H1 (cell line): ENCODE data around the gene FARP2. TPM values are rescaled to one million over a fixed set of nuclear protein-coding genes. Genes with fewer than 3 reads are reported as not detected.

Source experiments
- ATF2 ChIP-seq: IDR thresholded peaks from 2 replicates; pipeline ENCODE4 v1.6.1; 2012; ENCODE audit warnings: low read length, inconsistent platforms
- EGR1 ChIP-seq: IDR thresholded peaks from 2 replicates; pipeline ENCODE4 v1.6.1; 2011; ENCODE audit warnings: low read depth, low read length, borderline replicate concordance
- GABPA ChIP-seq: IDR thresholded peaks from 2 replicates; pipeline ENCODE4 v1.6.1; 2011; ENCODE audit warnings: mild to moderate bottlenecking, low read length, moderate library complexity, borderline replicate concordance; ENCODE audit not compliant: insufficient read depth
- KDM4A ChIP-seq: IDR thresholded peaks from one replicate; pipeline ENCODE4 v1.7.1; 2012; ENCODE audit warnings: low read depth, mild to moderate bottlenecking, moderate library complexity, low read length, inconsistent platforms; ENCODE audit not compliant: severe bottlenecking
- PHF8 ChIP-seq: fragments of 200-600 bp; sonication (generic); conservative IDR thresholded peaks from 2 replicates; pipeline ENCODE4 v1.7.1; 2012; ENCODE audit warnings: low read depth, mild to moderate bottlenecking, inconsistent platforms, low read length, moderate library complexity
- POLR2A ChIP-seq, 2 experiments: IDR thresholded peaks; 1 replicate in 1 of 2; 2 replicates in 1 of 2; pipeline ENCODE4 v1.6.1; 2011; ENCODE audit warnings: low read depth in 2 of 2, low read length in 2 of 2, mild to moderate bottlenecking in 2 of 2; ENCODE audit errors: control extremely low read depth in 1 of 2
- POLR2AphosphoS5 ChIP-seq: IDR thresholded peaks from 2 replicates; pipeline ENCODE4 v1.6.1; 2011; ENCODE audit warnings: low read depth, low read length
- POU5F1 ChIP-seq: IDR thresholded peaks from 2 replicates; pipeline ENCODE4 v1.6.1; 2011; ENCODE audit warnings: low read depth, mild to moderate bottlenecking, low read length, moderate library complexity
- RNF2 ChIP-seq: fragments of 200-900, 300-1000 bp; sonication (generic); IDR thresholded peaks from 2 replicates; pipeline ENCODE4 v1.7.1; 2016; ENCODE audit warnings: borderline replicate concordance, low read depth, mild to moderate bottlenecking, antibody characterized with exemption, low read length; ENCODE audit not compliant: poor library complexity, severe bottlenecking; ENCODE audit errors: missing control alignments
- SAP30 ChIP-seq: fragments of 300-600 bp; sonication (generic); IDR thresholded peaks from 2 replicates; pipeline ENCODE4 v1.7.1; 2012; ENCODE audit warnings: low read length, moderate library complexity, mild to moderate bottlenecking, inconsistent platforms; ENCODE audit not compliant: insufficient read depth, insufficient replicate concordance
- SP1 ChIP-seq: IDR thresholded peaks from 2 replicates; pipeline ENCODE4 v1.6.1; 2011; ENCODE audit warnings: low read depth, low read length
- SP4 ChIP-seq: IDR thresholded peaks from 2 replicates; pipeline ENCODE4 v1.6.1; 2012; ENCODE audit warnings: low read length, inconsistent platforms
- SRF ChIP-seq: IDR thresholded peaks from 2 replicates; pipeline ENCODE4 v1.6.1; 2011; ENCODE audit warnings: mild to moderate bottlenecking, low read depth, low read length, moderate library complexity
- SUZ12 ChIP-seq: fragments of 200-600 bp; sonication (generic); IDR thresholded peaks from 2 replicates; pipeline ENCODE4 v1.6.1; 2012; ENCODE audit warnings: mild to moderate bottlenecking, inconsistent platforms, low read length, moderate library complexity, mixed read lengths
- TAF1 ChIP-seq: IDR thresholded peaks from 2 replicates; pipeline ENCODE4 v1.6.1; 2011; ENCODE audit warnings: mild to moderate bottlenecking, low read depth, low read length
- TAF7 ChIP-seq: optimal IDR thresholded peaks from 2 replicates; pipeline ENCODE3; 2011; ENCODE audit warnings: low read depth, mild to moderate bottlenecking, inconsistent platforms, low read length, moderate library complexity, borderline replicate concordance
- TBP ChIP-seq: IDR thresholded peaks from 2 replicates; pipeline ENCODE4 v1.6.1; 2011; ENCODE audit warnings: low read depth, low read length, improper control_type of control experiment
- polyA plus RNA-seq, 7 experiments: library from polyadenylated mRNA; depleted of rRNA in 3 of 7; stranded (reverse) in 5 of 7; unstranded in 2 of 7; fragments of >200 nt in 5 of 7; fragments of 200-250 nt in 2 of 7; gene quantifications; 1 replicate in 5 of 7; 2 replicates in 1 of 7; 4 replicates in 1 of 7; pipeline versions ENCODE4 v1.2.1 to v1.2.3, GENCODE V29; 2011 to 2013; ENCODE audit warnings: missing spikeins in 2 of 7, mixed read lengths in 2 of 7
- total RNA-seq: library from RNA; stranded (reverse); fragmentation: NEBNext Ultra II Directional; extraction: Animal tissue kit (Norgen Biotek cat#: 25700); gene quantifications from 2 replicates; pipeline ENCODE4 v1.2.1, GENCODE V29; 2021

FARP2 gene
- total and polyA plus RNA-seq, 2 of the 8 experiments (the other 6 are each of a cell fraction or from before 2014, with no cell fraction given): 12.4 to 33.4 TPM

GRCh38 chr2:241355983-241356870 lies at the start of gene FARP2 (continued):
- no peak for TF ChIP-seq POU5F1
- no peak for TF ChIP-seq SUZ12
- no peak for TF ChIP-seq ATF2
- no peak for TF ChIP-seq RNF2
- TF ChIP-seq TAF7: peak; percentile 96
- no peak for TF ChIP-seq SP4
- no peak for TF ChIP-seq SRF
- no peak for TF ChIP-seq GABPA
- TF ChIP-seq SAP30: no peak
- TF ChIP-seq SP1: peak; percentile 57; the same call in 1 of the 2 replicates
- peak; percentile 60 for TF ChIP-seq KDM4A
- peak; percentile 75 for TF ChIP-seq EGR1
- TF ChIP-seq TAF1: peak; percentile 98
- TF ChIP-seq PHF8: peak; percentile 86
- peak; percentile 61 to 87 for TF ChIP-seq POLR2A (IDR thresholded peaks at IDR 0.05; ENCODE audit: control extremely low read depth in 1 of 2, low read depth in 2 of 2, low read length in 2 of 2)
- peak; percentile 88; the same call in 1 of the 2 replicates for TF ChIP-seq TBP
- peak; percentile 93 for TF ChIP-seq POLR2AphosphoS5
